HG02763 (cell line): Measurements from ENCODE around the gene PARD3B.
"Not testable (repeated sequence)": the region's sequence is repeated elsewhere in the genome, so short reads cannot be mapped to it uniquely, and the experiment has no call there.

ENCODE experiments used
- ATAC-seq: cut with Tn5 transposase; IDR thresholded peaks from one replicate; pipeline ENCODE4 v1.9.1; 2021; ENCODE audit warnings: mild to moderate bottlenecking, moderate library complexity; ENCODE audit not compliant: unreplicated experiment

PARD3B gene

GRCh38 chr2:205474741-205475415, 929.6 kb downstream of the PARD3B start:
- no peak for ATAC-seq

- ATAC-seq = no peak
These were observed 930.1 kb downstream of the PARD3B start for GRCh38 chr2:205475416-205475768.

DNA sequence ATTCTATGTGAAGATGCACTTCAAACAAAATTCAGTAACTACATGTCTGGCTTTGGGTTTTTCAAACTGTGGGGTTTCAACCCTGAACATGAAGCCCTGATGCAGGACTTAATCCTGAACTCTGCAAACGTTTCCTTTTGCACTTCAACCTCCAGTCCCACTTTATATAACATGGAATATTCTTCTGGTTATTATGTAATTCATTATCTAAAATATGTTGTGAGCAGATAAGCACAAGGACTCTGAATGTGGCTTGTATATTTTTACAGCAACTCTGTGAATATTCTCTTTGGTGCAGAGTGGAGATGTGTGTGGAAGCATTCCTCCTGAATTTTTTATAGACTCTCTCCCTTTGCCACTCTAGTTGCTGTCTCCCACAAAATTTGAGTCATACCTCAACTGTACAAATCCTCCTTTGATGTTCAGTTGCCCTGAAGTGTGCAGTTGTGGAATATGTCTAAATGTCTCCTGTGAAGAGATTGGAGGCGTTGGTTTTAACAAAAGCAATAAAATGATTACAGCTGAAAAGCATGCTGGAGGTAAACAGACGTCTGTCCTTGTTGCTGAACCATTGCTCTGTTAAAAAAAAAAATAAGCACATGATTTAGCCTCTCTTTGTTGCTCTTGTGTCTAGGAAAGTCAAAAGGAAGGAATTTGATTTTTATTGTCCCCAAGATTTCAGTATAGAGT, 931.9 kb downstream of the PARD3B start:
- ATAC-seq = no peak

DNA sequence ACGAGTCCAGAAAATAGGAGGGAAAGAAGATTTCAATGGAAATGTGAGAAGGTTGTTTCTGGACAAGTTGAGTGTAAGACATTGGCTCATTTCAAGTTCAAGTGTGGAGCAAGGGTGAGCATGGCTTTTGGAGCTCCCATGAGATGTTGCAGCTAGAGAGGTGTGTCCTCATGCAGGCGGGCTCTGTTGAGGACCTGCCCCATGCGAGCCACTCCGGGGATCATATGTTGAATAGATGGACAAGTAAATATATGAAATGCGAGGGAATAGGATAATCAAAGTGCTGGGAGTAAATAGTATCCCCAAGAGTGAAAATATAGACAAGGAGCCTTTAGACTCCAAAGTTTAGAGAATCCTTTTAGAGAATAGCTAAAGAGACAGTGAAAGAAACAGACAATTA, 936.6 kb downstream of the PARD3B start:
- ATAC-seq = no peak

DNA sequence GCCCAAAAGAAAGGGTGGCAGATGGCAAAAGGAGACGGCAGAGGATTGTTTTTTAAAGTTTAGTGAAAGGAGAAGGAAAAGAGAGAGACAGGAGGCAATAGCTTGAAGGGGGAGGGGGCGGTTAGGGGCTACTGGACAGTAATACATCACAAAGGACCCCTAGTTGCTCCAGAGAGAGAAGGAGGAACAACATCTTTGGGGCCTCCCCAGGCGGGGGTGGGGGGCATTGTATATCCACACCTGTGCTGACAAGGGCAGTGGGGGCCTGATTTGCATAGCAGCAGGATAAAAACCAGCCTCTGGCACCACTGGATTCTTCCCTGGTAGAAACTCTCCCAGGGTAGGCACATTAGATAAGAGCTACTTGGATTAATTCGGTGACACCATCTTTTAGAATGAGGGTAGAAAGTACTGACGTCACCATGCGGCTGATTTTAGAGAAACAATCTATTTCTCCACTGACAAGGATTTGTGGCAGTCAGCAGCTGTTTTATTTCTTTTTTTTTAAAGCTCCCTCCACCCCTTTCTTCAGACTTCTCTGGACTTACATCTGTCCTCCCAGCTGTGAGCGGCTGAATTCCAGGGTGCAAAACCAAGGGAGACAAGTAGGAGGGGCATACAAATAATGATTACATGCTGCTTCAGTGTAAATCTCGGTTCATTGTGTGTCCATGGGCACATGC, 937.3 kb downstream of the PARD3B start:
- ATAC-seq = no peak

DNA sequence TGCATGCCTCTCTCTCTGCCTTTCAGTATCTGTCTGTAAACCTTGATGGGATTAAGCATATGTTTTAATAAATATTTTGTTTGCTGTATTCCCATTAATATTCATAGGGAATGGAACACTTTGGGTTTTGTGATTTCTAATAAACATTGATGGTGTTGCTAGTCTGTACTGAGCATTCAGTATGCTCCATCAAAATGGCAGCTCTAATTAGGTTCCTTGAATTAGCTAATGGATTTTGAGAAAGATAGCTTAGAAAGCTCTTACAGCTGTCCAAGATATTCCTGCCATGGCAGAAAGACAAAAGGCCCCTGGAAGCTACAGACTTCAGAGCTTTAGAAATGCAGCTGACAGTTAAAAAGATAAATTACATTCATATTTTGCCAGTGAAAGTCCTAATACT, 937.8 kb downstream of the PARD3B start:
- ATAC-seq = no peak

DNA sequence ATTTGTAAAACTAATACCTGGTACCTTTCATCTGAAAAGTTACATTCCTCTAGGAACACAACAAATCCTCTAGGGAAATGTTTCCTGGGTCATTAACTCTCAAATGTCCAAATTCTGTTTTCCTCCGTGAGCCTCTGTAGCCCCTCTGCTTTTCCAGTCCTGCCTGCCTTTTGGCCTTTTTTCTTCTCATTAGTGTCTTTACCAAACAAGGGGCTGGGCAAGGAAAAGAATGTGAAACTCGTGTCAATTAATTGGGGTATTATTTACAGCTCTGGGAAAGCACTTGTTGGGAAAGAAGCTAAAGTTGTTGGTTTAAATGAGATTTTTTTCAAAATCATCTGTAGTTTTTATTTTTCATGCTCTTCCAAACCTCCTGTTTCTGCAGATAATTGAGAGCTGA, 938.9 kb downstream of the PARD3B start:
- no peak for ATAC-seq

GRCh38 chr2:205484764-205485163, 939.5 kb downstream of the PARD3B start:
- no peak for ATAC-seq

GRCh38 chr2:205493528-205493927, 948.3 kb downstream of the PARD3B start:
- not testable (repeated sequence) for ATAC-seq

DNA sequence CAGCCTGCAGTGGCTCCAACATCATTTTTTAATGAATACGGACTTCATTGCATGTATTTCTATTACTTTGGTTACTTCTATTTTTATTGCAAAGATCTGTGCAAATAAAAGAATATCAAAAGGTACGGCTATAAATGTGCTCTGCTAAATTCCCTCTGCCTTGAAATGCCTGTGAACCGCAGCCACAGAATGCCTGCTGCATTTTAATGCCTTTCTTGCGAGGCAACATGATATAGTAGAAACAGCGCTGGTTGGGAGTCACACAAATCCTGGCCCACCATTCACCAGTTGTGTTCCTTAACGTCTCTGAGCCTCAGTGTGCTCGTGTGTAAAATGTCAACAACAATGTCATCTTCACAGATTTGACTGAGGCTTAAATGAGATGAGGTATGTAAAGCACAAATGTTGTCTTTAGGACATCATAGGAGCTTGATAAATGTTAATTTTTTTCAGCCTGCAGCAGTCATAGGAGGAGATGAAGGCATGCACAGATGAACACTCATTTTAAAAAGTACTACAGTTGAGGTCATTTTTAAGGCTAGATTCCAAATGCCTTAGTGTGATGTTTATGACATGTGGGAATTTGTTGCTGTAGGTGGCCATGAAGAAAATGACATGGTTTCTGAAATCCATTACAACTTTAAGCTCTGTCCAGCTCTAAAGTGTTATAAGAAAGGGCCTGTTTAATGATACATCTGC, 949.4 kb downstream of the PARD3B start:
- ATAC-seq = no peak

- no peak for ATAC-seq
These were observed 950.5 kb downstream of the PARD3B start for GRCh38 chr2:205495819-205496218.

- ATAC-seq = no peak
These were observed 951.1 kb downstream of the PARD3B start for GRCh38 chr2:205496370-205496769.

DNA sequence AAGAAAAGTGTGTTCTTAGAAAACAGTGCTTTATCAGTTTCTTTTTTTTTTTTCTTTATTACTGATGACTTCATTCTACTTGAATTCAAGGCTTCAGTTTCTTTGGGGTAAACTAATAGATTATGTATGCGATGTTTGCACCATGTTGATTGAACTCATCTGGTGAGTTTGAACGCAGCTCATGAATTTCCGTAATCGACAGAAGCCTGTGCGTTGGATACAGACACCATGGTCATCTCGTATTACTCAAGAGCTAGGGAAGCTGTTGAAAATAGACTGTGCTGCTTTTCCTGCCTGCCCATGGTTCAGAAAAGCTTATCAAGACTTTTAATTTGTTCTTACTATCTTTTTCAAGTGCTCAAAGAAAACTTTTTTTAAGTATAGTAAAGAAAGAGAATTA, 951.5 kb downstream of the PARD3B start:
- no peak for ATAC-seq

- no peak for ATAC-seq
These were observed 953.7 kb downstream of the PARD3B start for GRCh38 chr2:205499006-205499405.

- ATAC-seq = no peak
These were observed 954.8 kb downstream of the PARD3B start for GRCh38 chr2:205500065-205500464.

GRCh38 chr2:205500951-205501350, 955.7 kb downstream of the PARD3B start:
- ATAC-seq = no peak

DNA sequence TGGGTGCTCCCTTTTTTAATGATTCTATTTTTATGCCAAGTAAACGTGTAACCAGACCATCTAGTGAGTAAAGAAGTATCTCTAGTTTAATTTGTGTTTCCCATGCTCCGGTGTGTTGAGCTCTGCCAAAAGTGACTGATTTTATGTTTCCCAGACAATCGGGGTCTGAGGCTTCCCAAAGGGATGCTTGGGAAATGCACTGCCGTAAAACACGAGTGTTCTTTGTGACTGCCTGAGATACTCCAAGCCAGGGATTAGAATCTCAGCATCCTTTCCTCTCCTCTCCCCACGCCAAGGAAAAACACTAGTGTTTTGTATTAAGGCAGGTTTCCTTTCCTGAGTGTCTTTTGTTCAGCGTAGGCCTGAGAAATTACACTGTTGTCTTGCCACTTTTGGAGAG, 956.6 kb downstream of the PARD3B start:
- ATAC-seq = no peak

- no peak for ATAC-seq
These were observed 960.1 kb downstream of the PARD3B start for GRCh38 chr2:205505371-205505770.

DNA sequence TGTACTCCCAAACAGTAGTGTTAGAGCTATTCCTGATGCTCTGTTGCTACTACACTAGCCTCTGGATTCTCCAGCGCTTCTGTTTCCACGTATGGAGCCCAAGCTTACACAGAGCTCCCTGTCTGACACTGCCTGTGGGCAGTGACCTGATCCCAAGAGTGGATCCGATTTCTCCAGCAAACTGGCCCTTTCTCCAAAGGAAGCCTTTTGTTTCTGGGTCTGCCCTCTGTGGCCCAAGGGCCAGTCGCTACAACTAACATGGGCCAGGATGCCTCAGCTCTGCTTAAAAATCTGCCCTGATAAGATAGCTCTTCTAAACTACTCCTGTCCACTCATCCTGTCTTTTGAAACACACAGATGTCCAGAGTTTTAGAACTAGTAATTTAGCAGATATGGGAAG, 964.4 kb downstream of the PARD3B start:
- ATAC-seq = no peak

- ATAC-seq = no peak
These were observed 965.1 kb downstream of the PARD3B start for GRCh38 chr2:205510345-205510744.

- ATAC-seq = no peak
These were observed 965.9 kb downstream of the PARD3B start for GRCh38 chr2:205511221-205511620.

DNA sequence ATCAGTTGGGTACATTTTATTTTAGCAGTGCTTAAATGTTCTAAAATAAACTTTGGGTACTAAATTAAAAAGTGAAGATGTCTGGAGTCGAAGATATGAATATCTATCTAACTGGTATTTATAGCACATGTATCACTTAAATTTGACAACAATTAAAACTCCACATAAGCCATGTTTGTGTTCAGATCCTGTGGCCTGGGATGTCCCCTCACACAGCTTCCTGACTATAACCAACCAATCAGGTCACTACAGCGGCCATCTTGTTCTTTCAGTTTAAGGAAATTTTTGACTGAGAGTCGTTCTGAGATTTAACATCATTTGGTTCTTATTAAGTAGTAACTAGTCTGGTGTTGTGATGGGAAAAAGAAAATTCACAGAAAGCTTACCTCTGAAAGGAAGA, 966.4 kb downstream of the PARD3B start:
- ATAC-seq = no peak
